RWPE2 (cell line): ENCODE results near the gene TNFRSF25.
A peak's percentile ranks its signal among the peaks of the same experiment; 100 is the strongest.

ENCODE experiments used
- ATAC-seq: fragments of 200-7000 bp; cut with Tn5 transposase; 3 replicates; pipeline ENCODE4 v1.9.1; 2021; ENCODE audit warnings: low read depth
- DNase-seq: peaks from one replicate; pipeline ENCODE4 v3.0.0-alpha.2; 2020; ENCODE audit warnings: low spot score
- H3K27ac ChIP-seq: fragments of 450-650 bp; 2 replicates; pipeline ENCODE4 v1.5.1; 2017; ENCODE audit warnings: mild to moderate bottlenecking; ENCODE audit not compliant: poor library complexity, severe bottlenecking
- H3K27me3 ChIP-seq: fragments of 250-450 bp; sonication (Bioruptor Pico); 2 replicates; pipeline ENCODE4 v1.5.1; 2021; ENCODE audit warnings: mild to moderate bottlenecking, moderate library complexity; ENCODE audit not compliant: insufficient read depth, poor library complexity, severe bottlenecking
- H3K36me3 ChIP-seq: fragments of 250-450 bp; sonication (Bioruptor Pico); 2 replicates; pipeline ENCODE4 v1.5.1; 2020; ENCODE audit warnings: low read depth, mild to moderate bottlenecking, moderate library complexity
- H3K4me1 ChIP-seq: fragments of 250-450 bp; sonication (Bioruptor Pico); 2 replicates; pipeline ENCODE4 v1.5.1; 2021; ENCODE audit warnings: mild to moderate bottlenecking, moderate library complexity; ENCODE audit not compliant: insufficient read depth, poor library complexity, severe bottlenecking
- H3K4me3 ChIP-seq: fragments of 250-450 bp; sonication (Bioruptor Pico); 2 replicates; pipeline ENCODE4 v1.5.1; 2021; ENCODE audit warnings: mild to moderate bottlenecking, moderate library complexity; ENCODE audit not compliant: severe bottlenecking
- H3K9me3 ChIP-seq: fragments of 250-450 bp; sonication (Bioruptor Pico); 2 replicates; pipeline ENCODE4 v1.5.1; 2021; ENCODE audit warnings: mild to moderate bottlenecking, moderate library complexity; ENCODE audit not compliant: severe bottlenecking
- TF ChIP-seq, protein P1 (sequence below): fragments of 450-650 bp; IDR thresholded peaks from one replicate; pipeline ENCODE4 v1.5.1; 2017; ENCODE audit warnings: mild to moderate bottlenecking, moderate library complexity; ENCODE audit not compliant: poor library complexity, severe bottlenecking

TNFRSF25 gene

DNA sequence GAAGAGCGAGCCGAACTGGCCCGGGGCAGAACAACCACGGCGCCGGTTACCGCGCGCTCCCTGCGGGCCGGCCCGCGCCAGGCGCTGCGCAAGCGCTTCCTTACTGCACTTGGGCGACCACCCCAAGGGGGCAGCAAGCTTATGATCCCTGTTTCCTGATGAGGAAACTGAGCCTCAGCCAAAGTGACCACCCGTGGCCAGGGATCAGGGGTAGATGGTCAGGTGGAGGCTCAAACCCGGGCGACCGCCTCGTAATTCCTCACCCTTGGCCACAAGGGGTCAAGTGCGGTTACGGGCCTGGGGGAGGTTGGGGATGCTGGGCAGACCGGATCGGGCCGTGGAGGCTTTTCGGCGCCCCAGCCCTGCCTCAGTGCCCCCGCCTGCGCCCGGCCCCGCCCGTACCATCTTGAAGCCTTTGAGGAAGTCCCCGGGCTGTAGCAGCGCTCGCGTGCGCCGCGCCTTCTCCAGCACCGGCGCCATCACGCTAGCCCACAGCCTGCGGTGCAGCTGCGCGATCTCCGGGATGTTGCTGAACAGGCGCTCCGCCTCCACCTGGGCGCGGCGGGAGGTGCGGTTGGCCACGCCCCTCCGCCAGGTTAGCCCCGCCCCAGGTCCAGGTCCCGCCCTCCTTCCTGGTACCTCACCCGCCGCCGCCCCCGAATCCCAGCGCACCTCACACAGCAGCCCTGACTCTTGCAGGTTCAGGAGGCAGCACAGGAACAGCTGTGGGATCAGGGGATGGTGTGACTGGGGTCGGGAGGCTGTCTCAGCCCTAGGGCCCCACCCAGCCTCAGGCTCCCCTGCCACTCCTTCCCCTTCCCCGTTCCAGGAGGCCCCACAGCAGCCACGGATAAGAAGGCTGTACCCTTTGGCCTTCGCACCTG is 5.4 kb upstream of the TNFRSF25 start:
- peak overlapping the region; percentile 29 for H3K27ac ChIP-seq
- H3K27me3 ChIP-seq = no peaks in the 10 kb centered on the region
- H3K9me3 ChIP-seq = no peaks in the 10 kb centered on the region
- no peak for ATAC-seq
- peaks cover 4% of the 10 kb centered on the region for H3K4me1 ChIP-seq
- H3K4me3 ChIP-seq = no peak overlapping the region
- TF ChIP-seq, protein P1, sequence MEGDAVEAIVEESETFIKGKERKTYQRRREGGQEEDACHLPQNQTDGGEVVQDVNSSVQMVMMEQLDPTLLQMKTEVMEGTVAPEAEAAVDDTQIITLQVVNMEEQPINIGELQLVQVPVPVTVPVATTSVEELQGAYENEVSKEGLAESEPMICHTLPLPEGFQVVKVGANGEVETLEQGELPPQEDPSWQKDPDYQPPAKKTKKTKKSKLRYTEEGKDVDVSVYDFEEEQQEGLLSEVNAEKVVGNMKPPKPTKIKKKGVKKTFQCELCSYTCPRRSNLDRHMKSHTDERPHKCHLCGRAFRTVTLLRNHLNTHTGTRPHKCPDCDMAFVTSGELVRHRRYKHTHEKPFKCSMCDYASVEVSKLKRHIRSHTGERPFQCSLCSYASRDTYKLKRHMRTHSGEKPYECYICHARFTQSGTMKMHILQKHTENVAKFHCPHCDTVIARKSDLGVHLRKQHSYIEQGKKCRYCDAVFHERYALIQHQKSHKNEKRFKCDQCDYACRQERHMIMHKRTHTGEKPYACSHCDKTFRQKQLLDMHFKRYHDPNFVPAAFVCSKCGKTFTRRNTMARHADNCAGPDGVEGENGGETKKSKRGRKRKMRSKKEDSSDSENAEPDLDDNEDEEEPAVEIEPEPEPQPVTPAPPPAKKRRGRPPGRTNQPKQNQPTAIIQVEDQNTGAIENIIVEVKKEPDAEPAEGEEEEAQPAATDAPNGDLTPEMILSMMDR = no peak
- peaks cover 61% of the 10 kb centered on the region for H3K36me3 ChIP-seq
- no peak for DNase-seq

DNA sequence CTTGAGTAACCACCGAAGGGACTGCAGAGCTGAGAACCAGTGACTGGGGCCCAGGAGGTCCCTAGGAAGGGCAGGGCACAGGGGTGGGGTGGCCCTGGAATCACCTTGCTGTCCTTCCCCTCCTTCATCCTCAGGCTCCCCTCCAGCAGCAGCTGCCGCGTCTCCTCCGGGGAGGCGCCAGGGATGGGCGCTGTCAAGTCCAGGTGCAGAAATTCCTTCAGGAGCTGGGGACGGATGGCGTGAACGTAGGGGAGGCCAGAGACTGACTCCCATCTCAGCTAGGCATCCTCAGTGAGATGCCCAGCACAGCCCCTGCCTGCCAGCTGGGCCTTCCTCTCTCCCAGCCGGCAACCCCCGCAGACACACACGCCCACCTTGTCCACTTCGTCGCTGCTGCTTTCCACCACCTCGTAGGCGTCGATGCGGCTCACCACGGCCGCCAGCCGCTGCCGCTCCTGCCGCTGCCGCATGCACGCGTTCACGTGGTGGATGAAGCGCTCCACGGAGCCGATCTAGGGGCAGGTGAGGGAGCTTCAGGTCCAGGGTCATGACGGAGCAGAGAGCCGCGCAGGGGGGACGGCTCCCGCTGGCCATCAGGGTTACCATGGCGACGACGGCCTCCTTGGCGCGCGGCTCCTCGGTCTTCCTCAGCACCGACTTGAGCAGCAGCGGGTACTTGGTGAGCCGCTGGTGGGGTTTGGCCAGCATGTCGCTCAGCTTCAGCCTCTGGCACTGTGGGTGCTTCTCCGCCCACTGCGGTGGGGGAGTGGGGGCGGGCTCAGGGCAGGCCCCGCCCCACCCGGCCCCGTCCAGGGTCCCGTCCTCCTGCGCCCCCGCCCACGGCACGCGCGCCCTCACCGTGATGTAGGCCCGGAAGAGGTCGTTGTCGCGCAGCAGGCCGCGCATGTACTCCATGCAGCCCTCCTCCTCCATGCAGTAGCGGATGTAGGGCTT is 4.4 kb upstream of the TNFRSF25 start:
- no peak overlapping the region for H3K27ac ChIP-seq
- peaks cover 55% of the 10 kb centered on the region for H3K36me3 ChIP-seq
- H3K4me1 ChIP-seq = peaks cover 4% of the 10 kb centered on the region
- no peaks in the 10 kb centered on the region for H3K27me3 ChIP-seq
- H3K9me3 ChIP-seq = no peaks in the 10 kb centered on the region
- TF ChIP-seq, protein P1 = no peak
- DNase-seq (no peak), ATAC-seq (no peak)
- H3K4me3 ChIP-seq = no peak overlapping the region

DNA sequence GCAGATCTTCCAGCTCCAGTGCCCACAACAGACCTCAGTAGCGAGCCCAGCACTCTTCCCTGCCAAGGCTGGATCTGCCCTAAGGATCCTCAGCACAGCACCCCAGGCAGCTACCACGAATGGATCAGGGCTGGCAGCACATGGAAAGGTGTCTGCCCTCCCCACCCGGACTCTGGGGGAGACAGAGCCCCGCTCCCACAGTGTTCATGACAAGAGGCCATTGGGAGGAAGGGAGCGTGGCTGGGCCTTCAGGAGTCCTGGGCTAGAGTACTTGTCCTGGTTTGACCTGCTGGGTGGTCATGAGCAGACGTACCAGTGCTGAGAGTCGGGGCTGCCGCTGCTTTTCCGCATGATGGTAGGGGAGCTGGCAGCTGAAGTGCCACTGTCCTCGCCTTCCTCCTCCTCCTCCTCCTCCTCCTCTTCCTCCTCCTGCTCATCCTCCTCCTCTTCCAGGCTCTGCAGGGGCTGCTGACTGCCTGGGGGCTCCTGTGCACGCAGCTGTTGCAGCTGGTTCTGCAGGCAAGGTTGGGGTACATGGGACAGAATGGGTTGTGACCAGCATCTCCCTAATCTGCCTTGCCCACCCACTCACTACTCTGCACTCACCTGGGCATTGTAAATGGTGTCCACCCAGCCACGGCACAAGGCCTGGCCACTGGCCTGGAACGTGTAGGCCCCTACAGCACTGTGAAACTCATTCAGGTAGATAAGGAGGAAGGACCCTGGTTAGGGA is 2.9 kb upstream of the TNFRSF25 start:
- TF ChIP-seq, protein P1 = no peak
- DNase-seq (no peak), ATAC-seq (no peak; the same call in 2 of the 3 replicates)
- Histone ChIP-seq H3K9me3 (no peaks in the 10 kb centered on the region), H3K27me3 (no peaks in the 10 kb centered on the region), H3K27ac (no peak overlapping the region), H3K36me3 (peaks cover 55% of the 10 kb centered on the region), H3K4me3 (no peak overlapping the region), H3K4me1 (peaks cover 4% of the 10 kb centered on the region)

DNA sequence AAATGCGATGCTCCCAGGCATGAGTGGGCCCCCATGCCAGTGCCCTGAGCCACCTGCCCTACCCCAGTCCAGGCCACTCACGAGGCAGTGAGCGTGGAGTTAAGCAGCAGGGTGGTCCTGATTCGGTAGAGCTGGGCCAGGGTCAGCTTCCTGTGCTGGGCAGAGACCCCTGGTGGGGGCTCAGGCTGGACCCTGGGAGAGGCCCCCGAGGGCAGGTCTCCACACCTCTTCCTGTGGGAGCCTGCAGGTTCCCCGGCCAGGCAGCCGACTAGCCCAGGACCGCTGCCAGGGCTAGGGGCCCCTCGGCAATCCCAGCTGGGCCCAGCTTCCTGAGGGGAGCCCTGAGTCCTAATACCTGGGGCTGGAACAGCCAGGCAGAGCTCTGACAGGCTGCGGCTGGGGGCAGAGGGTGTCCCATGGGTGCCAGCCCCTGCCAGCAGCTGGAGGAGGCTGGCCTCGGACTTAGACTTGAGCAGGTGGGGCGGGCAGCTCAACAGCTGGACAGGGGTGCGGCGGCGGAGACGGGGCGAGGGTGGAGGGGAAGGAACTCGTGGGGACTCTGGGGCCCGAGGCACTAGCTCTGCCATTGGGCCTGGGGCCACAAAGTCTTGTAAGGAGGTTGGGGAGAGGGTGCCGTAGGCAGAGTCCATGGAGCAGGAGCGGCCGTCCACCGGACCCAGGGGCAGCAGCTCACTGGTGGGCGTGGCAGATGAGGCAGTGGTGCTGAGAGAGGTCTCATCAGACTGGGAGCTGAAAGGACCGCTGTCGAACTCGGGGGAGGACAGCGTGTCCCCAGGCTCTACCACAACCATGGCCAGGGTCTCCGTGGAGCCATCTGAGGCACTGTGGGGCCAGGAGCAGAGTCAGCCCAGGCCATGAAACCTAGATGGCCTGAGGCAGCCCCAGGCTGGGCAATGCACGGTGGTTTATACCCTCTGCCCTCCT is 2.0 kb upstream of the TNFRSF25 start:
- TF ChIP-seq, protein P1 = no peak
- H3K9me3 ChIP-seq = no peaks in the 10 kb centered on the region
- no peaks in the 10 kb centered on the region for H3K27me3 ChIP-seq
- peaks cover 4% of the 10 kb centered on the region for H3K4me1 ChIP-seq
- DNase-seq = no peak
- no peak overlapping the region for H3K27ac ChIP-seq
- no peak for ATAC-seq
- peaks cover 53% of the 10 kb centered on the region for H3K36me3 ChIP-seq
- no peak overlapping the region for H3K4me3 ChIP-seq
